ENCODE measurements around the gene CDC14A.

- TF ChIP-seq CTCF (IDR thresholded peaks at IDR 0.05; ENCODE audit: insufficient read depth, low read depth, low read length) = no peak
- no peak for TF ChIP-seq EZH2 (IDR thresholded peaks at IDR 0.05; ENCODE audit: insufficient read depth, low read length)
These were observed 174.6 kb downstream of the CDC14A start for GRCh38 chr1:100526894-100527293.

Measured in astrocyte (in vitro differentiated cells and primary cell).